ENCODE results near the gene TTC23L.
"Not testable (repeated sequence)": the region's sequence is repeated elsewhere in the genome, so short reads cannot be mapped to it uniquely, and the experiment has no call there.

The TTC23L gene

GRCh38 chr5:34919077-34919476 lies 80.1 kb downstream of the TTC23L start:
- no peaks in the 10 kb centered on the region for H3K9me3 ChIP-seq (ENCODE audit: control insufficient read depth, insufficient read depth, low read length)
- no peak overlapping the region for H3K4me3 ChIP-seq (ENCODE audit: low read depth, low read length)
- H3K27me3 ChIP-seq (ENCODE audit: control insufficient read depth, insufficient read depth, low read length): no peaks in the 10 kb centered on the region
- no peak overlapping the region for H3K27ac ChIP-seq (ENCODE audit: low read depth, low read length)
- H3K4me1 ChIP-seq (ENCODE audit: control insufficient read depth, insufficient read depth, low read length): peaks cover 7% of the 10 kb centered on the region; the same call in 1 of the 2 replicates
- peaks cover 64% of the 10 kb centered on the region for H3K36me3 ChIP-seq (ENCODE audit: control insufficient read depth, insufficient read depth, low read length)
- no peak overlapping the region for H3K9ac ChIP-seq (ENCODE audit: low read depth, low read length)

- H3K9ac ChIP-seq (ENCODE audit: low read depth, low read length); H3K27ac ChIP-seq (ENCODE audit: low read depth, low read length): not testable (repeated sequence)
These were observed 84.3 kb downstream of the TTC23L start for GRCh38 chr5:34923256-34923655.

GRCh38 chr5:34923694-34924461 lies 84.9 kb downstream of the TTC23L start:
- no peaks in the 10 kb centered on the region for H3K4me1 ChIP-seq (ENCODE audit: control insufficient read depth, insufficient read depth, low read length)
- H3K27ac ChIP-seq (ENCODE audit: low read depth, low read length): no peak overlapping the region
- peaks cover 87% of the 10 kb centered on the region for H3K36me3 ChIP-seq (ENCODE audit: control insufficient read depth, insufficient read depth, low read length)
- no peaks in the 10 kb centered on the region for H3K9me3 ChIP-seq (ENCODE audit: control insufficient read depth, insufficient read depth, low read length)
- H3K4me3 ChIP-seq (ENCODE audit: low read depth, low read length): no peak overlapping the region
- H3K27me3 ChIP-seq (ENCODE audit: control insufficient read depth, insufficient read depth, low read length): no peaks in the 10 kb centered on the region
- no peak overlapping the region for H3K9ac ChIP-seq (ENCODE audit: low read depth, low read length)

More at GRCh38 chr5:34923256-34923655, 84.3 kb downstream of the TTC23L start:
- not testable (repeated sequence) for H3K4me1 ChIP-seq (ENCODE audit: control insufficient read depth, insufficient read depth, low read length); H3K9me3 ChIP-seq (ENCODE audit: control insufficient read depth, insufficient read depth, low read length); H3K4me3 ChIP-seq (ENCODE audit: low read depth, low read length); H3K27me3 ChIP-seq (ENCODE audit: control insufficient read depth, insufficient read depth, low read length)
- peaks cover 93% of the 10 kb centered on the region for H3K36me3 ChIP-seq (ENCODE audit: control insufficient read depth, insufficient read depth, low read length)

- no peak overlapping the region for H3K9ac ChIP-seq (ENCODE audit: low read depth, low read length)
- no peak overlapping the region for H3K27ac ChIP-seq (ENCODE audit: low read depth, low read length)
- H3K4me3 ChIP-seq (ENCODE audit: low read depth, low read length): no peak overlapping the region
- H3K36me3 ChIP-seq (ENCODE audit: control insufficient read depth, insufficient read depth, low read length): peaks cover 82% of the 10 kb centered on the region
- H3K9me3 ChIP-seq (ENCODE audit: control insufficient read depth, insufficient read depth, low read length): no peaks in the 10 kb centered on the region
- no peaks in the 10 kb centered on the region for H3K27me3 ChIP-seq (ENCODE audit: control insufficient read depth, insufficient read depth, low read length)
- no peaks in the 10 kb centered on the region for H3K4me1 ChIP-seq (ENCODE audit: control insufficient read depth, insufficient read depth, low read length)
These were observed 85.5 kb downstream of the TTC23L start for GRCh38 chr5:34924462-34924765.

- Histone ChIP-seq H3K27ac (ENCODE audit: low read depth, low read length) (no peak overlapping the region), H3K9ac (ENCODE audit: low read depth, low read length) (no peak overlapping the region), H3K4me3 (ENCODE audit: low read depth, low read length) (no peak overlapping the region), H3K9me3 (ENCODE audit: control insufficient read depth, insufficient read depth, low read length) (no peaks in the 10 kb centered on the region), H3K4me1 (ENCODE audit: control insufficient read depth, insufficient read depth, low read length) (peaks cover 9% of the 10 kb centered on the region), H3K27me3 (ENCODE audit: control insufficient read depth, insufficient read depth, low read length) (no peaks in the 10 kb centered on the region), H3K36me3 (ENCODE audit: control insufficient read depth, insufficient read depth, low read length) (peaks cover 62% of the 10 kb centered on the region)
These were observed 87.4 kb downstream of the TTC23L start for GRCh38 chr5:34926318-34926888.

GRCh38 chr5:34927785-34928184 lies 88.8 kb downstream of the TTC23L start:
- H3K4me1 ChIP-seq (ENCODE audit: control insufficient read depth, insufficient read depth, low read length): peaks cover 11% of the 10 kb centered on the region
- H3K4me3 ChIP-seq (ENCODE audit: low read depth, low read length): no peak overlapping the region
- no peak overlapping the region for H3K9ac ChIP-seq (ENCODE audit: low read depth, low read length)
- peaks cover 48% of the 10 kb centered on the region for H3K36me3 ChIP-seq (ENCODE audit: control insufficient read depth, insufficient read depth, low read length)
- no peaks in the 10 kb centered on the region for H3K9me3 ChIP-seq (ENCODE audit: control insufficient read depth, insufficient read depth, low read length)
- H3K27ac ChIP-seq (ENCODE audit: low read depth, low read length): no peak overlapping the region
- no peaks in the 10 kb centered on the region for H3K27me3 ChIP-seq (ENCODE audit: control insufficient read depth, insufficient read depth, low read length)

GRCh38 chr5:34928267-34928666 lies 89.3 kb downstream of the TTC23L start:
- Histone ChIP-seq H3K9me3 (ENCODE audit: control insufficient read depth, insufficient read depth, low read length) (no peaks in the 10 kb centered on the region), H3K4me3 (ENCODE audit: low read depth, low read length) (no peak overlapping the region), H3K36me3 (ENCODE audit: control insufficient read depth, insufficient read depth, low read length) (peaks cover 43% of the 10 kb centered on the region), H3K27ac (ENCODE audit: low read depth, low read length) (no peak overlapping the region), H3K27me3 (ENCODE audit: control insufficient read depth, insufficient read depth, low read length) (no peaks in the 10 kb centered on the region), H3K4me1 (ENCODE audit: control insufficient read depth, insufficient read depth, low read length) (peaks cover 11% of the 10 kb centered on the region), H3K9ac (ENCODE audit: low read depth, low read length) (no peak overlapping the region)

GRCh38 chr5:34929134-34929719 lies 90.3 kb downstream of the TTC23L start, which contains the start of gene DNAJC21:
Gene DNAJC21, plus strand, starts transcription at chr5:34929559. Its CDS starts 261 bp downstream, at chr5:34929820.
- Histone ChIP-seq H3K36me3 (ENCODE audit: control insufficient read depth, insufficient read depth, low read length) (peaks cover 34% of the 10 kb centered on the region), H3K4me3 (ENCODE audit: low read depth, low read length) (peak within 1 kb of the TSS; percentile 83), H3K27me3 (ENCODE audit: control insufficient read depth, insufficient read depth, low read length) (no peaks in the 10 kb centered on the region), H3K4me1 (ENCODE audit: control insufficient read depth, insufficient read depth, low read length) (peaks cover 11% of the 10 kb centered on the region), H3K9ac (ENCODE audit: low read depth, low read length) (peak within 1 kb of the TSS; percentile 81), H3K27ac (ENCODE audit: low read depth, low read length) (peak within 1 kb of the TSS; percentile 87), H3K9me3 (ENCODE audit: control insufficient read depth, insufficient read depth, low read length) (no peaks in the 10 kb centered on the region)

GRCh38 chr5:34929720-34930461 lies 90.9 kb downstream of the TTC23L start:
- peak overlapping the region; percentile 81 for H3K9ac ChIP-seq (ENCODE audit: low read depth, low read length)
- no peaks in the 10 kb centered on the region for H3K27me3 ChIP-seq (ENCODE audit: control insufficient read depth, insufficient read depth, low read length)
- peaks cover 11% of the 10 kb centered on the region for H3K4me1 ChIP-seq (ENCODE audit: control insufficient read depth, insufficient read depth, low read length)
- H3K4me3 ChIP-seq (ENCODE audit: low read depth, low read length): peak overlapping the region; percentile 83
- H3K9me3 ChIP-seq (ENCODE audit: control insufficient read depth, insufficient read depth, low read length): no peaks in the 10 kb centered on the region
- H3K36me3 ChIP-seq (ENCODE audit: control insufficient read depth, insufficient read depth, low read length): peaks cover 27% of the 10 kb centered on the region
- H3K27ac ChIP-seq (ENCODE audit: low read depth, low read length): peak overlapping the region; percentile 87

- peaks cover 26% of the 10 kb centered on the region for H3K36me3 ChIP-seq (ENCODE audit: control insufficient read depth, insufficient read depth, low read length)
- peak overlapping the region; percentile 81 for H3K9ac ChIP-seq (ENCODE audit: low read depth, low read length)
- no peaks in the 10 kb centered on the region for H3K9me3 ChIP-seq (ENCODE audit: control insufficient read depth, insufficient read depth, low read length)
- no peaks in the 10 kb centered on the region for H3K27me3 ChIP-seq (ENCODE audit: control insufficient read depth, insufficient read depth, low read length)
- peaks cover 11% of the 10 kb centered on the region for H3K4me1 ChIP-seq (ENCODE audit: control insufficient read depth, insufficient read depth, low read length)
- peak overlapping the region; percentile 87 for H3K27ac ChIP-seq (ENCODE audit: low read depth, low read length)
- H3K4me3 ChIP-seq (ENCODE audit: low read depth, low read length): peak overlapping the region; percentile 83
These were observed 91.5 kb downstream of the TTC23L start for GRCh38 chr5:34930462-34930844.
